ENCODE measurements around the gene VSX2. TPM values are rescaled to one million over a fixed set of nuclear protein-coding genes. Genes with fewer than 3 reads are reported as not detected.

Gene VSX2
- total RNA-seq, 1 experiment from 2014 or later = not detected

GRCh38 chr14:74205882-74206281 lies 33.4 kb upstream of the VSX2 start:
- H3F3A ChIP-seq (ENCODE audit: low read length, unreplicated experiment) = no peaks in the 10 kb centered on the region
- no peak overlapping the region for H3K4me3 ChIP-seq (ENCODE audit: low read length)
- intact Hi-C loops (cut with micrococcal nuclease) = no loop called here
- no peaks in the 10 kb centered on the region for H3K4me1 ChIP-seq (ENCODE audit: insufficient read depth, low read length)
- no peaks in the 10 kb centered on the region for H3K36me3 ChIP-seq (ENCODE audit: low read depth, low read length)
- H3K79me2 ChIP-seq (ENCODE audit: low read length) = no peaks in the 10 kb centered on the region
- ChIA-PET POLR2A (ENCODE audit: unreplicated experiment) (no interaction called here), CTCF (no interaction called here)
- no peak overlapping the region for H3K9ac ChIP-seq (ENCODE audit: low read length)
- H3K9me3 ChIP-seq (ENCODE audit: low read length) = no peaks in the 10 kb centered on the region
- ATAC-seq = no peak
- BruUV-seq (replicated peaks) = no TSS peak
- H3K9me2 ChIP-seq (replicated peaks; ENCODE audit: low read length) = no peaks in the 10 kb centered on the region
- H3K27ac ChIP-seq (ENCODE audit: low read length) = no peak overlapping the region
- H3K27me3 ChIP-seq (ENCODE audit: low read length) = no peaks in the 10 kb centered on the region
- DNase-seq = no peak
- H2AFZ ChIP-seq (ENCODE audit: low read length) = no peak overlapping the region
- H4K20me1 ChIP-seq (ENCODE audit: low read length) = no peaks in the 10 kb centered on the region
- H3K4me2 ChIP-seq (ENCODE audit: low read length) = no peak overlapping the region
- no peak for TF ChIP-seq EZH2 (IDR thresholded peaks at IDR 0.05; ENCODE audit: low read length, unreplicated experiment)
- TF ChIP-seq CTCF (conservative IDR thresholded peaks at IDR 0.05; ENCODE audit: low read depth, low read length) = no peak
- TF ChIP-seq EZH2phosphoT487 (IDR thresholded peaks at IDR 0.05; ENCODE audit: borderline replicate concordance, low read length) = no peak

DNA sequence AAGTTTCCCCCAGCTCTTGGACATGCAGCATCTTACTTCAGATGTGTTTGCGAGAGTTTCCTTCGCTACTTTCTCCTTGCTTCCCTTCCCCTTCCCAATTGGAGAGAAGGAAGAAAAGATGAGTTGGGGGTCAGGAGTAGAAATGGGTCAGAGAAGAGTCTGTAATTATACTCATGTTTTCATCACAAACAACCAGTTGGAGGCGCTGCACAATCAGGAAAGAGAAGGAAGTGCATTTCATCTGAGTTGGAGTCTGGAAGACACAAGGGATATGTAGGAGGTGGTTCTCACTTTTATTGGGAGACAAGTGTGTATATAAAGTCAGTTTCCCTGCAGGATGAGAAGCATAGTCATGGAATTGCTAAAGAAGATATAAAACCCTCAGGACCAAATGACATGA lies 31.3 kb upstream of the VSX2 start:
- DNase-seq (peak; percentile 38), ATAC-seq (no peak)
- POLR2A ChIA-PET (ENCODE audit: unreplicated experiment) = no interaction called here
- Histone ChIP-seq H3K9me3 (ENCODE audit: low read length) (no peaks in the 10 kb centered on the region), H3K4me2 (ENCODE audit: low read length) (no peak overlapping the region), H3K9me2 (replicated peaks; ENCODE audit: low read length) (no peaks in the 10 kb centered on the region), H3K4me3 (ENCODE audit: low read length) (no peak overlapping the region), H4K20me1 (ENCODE audit: low read length) (no peaks in the 10 kb centered on the region), H3K79me2 (ENCODE audit: low read length) (no peaks in the 10 kb centered on the region), H3K9ac (ENCODE audit: low read length) (no peak overlapping the region), H3K36me3 (ENCODE audit: low read depth, low read length) (no peaks in the 10 kb centered on the region), H3K27ac (ENCODE audit: low read length) (no peak overlapping the region), H3K27me3 (ENCODE audit: low read length) (no peaks in the 10 kb centered on the region), H3F3A (ENCODE audit: low read length, unreplicated experiment) (no peaks in the 10 kb centered on the region), H2AFZ (ENCODE audit: low read length) (no peak overlapping the region), H3K4me1 (ENCODE audit: insufficient read depth, low read length) (no peaks in the 10 kb centered on the region)
- no TSS peak for BruUV-seq (replicated peaks)
- TF ChIP-seq CTCF (conservative IDR thresholded peaks at IDR 0.05; ENCODE audit: low read depth, low read length) (peak; percentile 64), EZH2 (IDR thresholded peaks at IDR 0.05; ENCODE audit: low read length, unreplicated experiment) (no peak)
- intact Hi-C loops (cut with micrococcal nuclease) = no loop called here
- CTCF ChIA-PET = no interaction called here

DNA sequence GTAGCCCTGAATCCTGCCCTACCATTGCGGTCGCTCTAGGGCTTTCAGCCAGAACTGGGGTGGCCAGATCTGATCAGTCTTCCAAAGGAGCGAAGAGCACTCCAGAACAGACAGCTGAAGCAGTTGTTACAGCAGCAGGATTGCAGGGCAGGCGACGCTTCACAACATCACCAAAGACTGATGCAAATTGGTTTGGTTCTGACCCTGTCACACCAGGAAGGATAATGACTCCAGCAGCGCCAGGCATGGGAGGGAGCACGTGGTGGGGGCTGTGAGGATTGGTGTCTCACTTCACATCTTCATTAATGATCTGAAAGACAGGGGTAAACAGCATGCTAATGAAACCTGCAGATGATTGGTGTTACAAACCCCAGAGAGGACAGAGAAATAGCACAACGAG lies 30.6 kb upstream of the VSX2 start:
- POLR2A ChIA-PET (ENCODE audit: unreplicated experiment) = no interaction called here
- no peaks in the 10 kb centered on the region for H3K27me3 ChIP-seq (ENCODE audit: low read length)
- TF ChIP-seq EZH2 (IDR thresholded peaks at IDR 0.05; ENCODE audit: low read length, unreplicated experiment) (no peak), CTCF (conservative IDR thresholded peaks at IDR 0.05; ENCODE audit: low read depth, low read length) (no peak)
- BruUV-seq (replicated peaks) = no TSS peak
- H3K36me3 ChIP-seq (ENCODE audit: low read depth, low read length) = no peaks in the 10 kb centered on the region
- no peaks in the 10 kb centered on the region for H3F3A ChIP-seq (ENCODE audit: low read length, unreplicated experiment)
- no peak overlapping the region for H3K9ac ChIP-seq (ENCODE audit: low read length)
- H3K27ac ChIP-seq (ENCODE audit: low read length) = no peak overlapping the region
- no peaks in the 10 kb centered on the region for H3K79me2 ChIP-seq (ENCODE audit: low read length)
- H3K4me1 ChIP-seq (ENCODE audit: insufficient read depth, low read length) = no peaks in the 10 kb centered on the region
- H3K9me2 ChIP-seq (replicated peaks; ENCODE audit: low read length) = no peaks in the 10 kb centered on the region
- no peak overlapping the region for H3K4me3 ChIP-seq (ENCODE audit: low read length)
- CTCF ChIA-PET = no interaction called here
- no peaks in the 10 kb centered on the region for H4K20me1 ChIP-seq (ENCODE audit: low read length)
- no peaks in the 10 kb centered on the region for H3K9me3 ChIP-seq (ENCODE audit: low read length)
- no peak for ATAC-seq
- DNase-seq = no peak
- H3K4me2 ChIP-seq (ENCODE audit: low read length) = no peak overlapping the region
- intact Hi-C loops (cut with micrococcal nuclease) = no loop called here
- H2AFZ ChIP-seq (ENCODE audit: low read length) = no peak overlapping the region

Data from PC-3 (cell line).